Suprapubic skin (tissue), 4 donors: ENCODE measurements around the gene CD72. TPM values are rescaled to one million over a fixed set of nuclear protein-coding genes. Genes with fewer than 3 reads are reported as not detected.
"Not testable (repeated sequence)": the region's sequence is repeated elsewhere in the genome, so short reads cannot be mapped to it uniquely, and the experiment has no call there.

Experiments
- DNase-seq, 2 donors: peaks; one replicate each; pipeline ENCODE4 v3.0.0-alpha.2; 2019; ENCODE audit warnings: low spot score in 2 of 2
- H3K27ac ChIP-seq: fragments of 200-600 bp; sonication (generic); one replicate; pipeline ENCODE4 v1.5.1; 2019
- H3K27me3 ChIP-seq: fragments of 200-600 bp; sonication (generic); one replicate; pipeline ENCODE4 v1.5.1; 2019
- H3K36me3 ChIP-seq: fragments of 200-600 bp; sonication (generic); one replicate; pipeline ENCODE4 v1.5.1; 2019
- H3K4me1 ChIP-seq: fragments of 200-600 bp; sonication (generic); one replicate; pipeline ENCODE4 v1.5.1; 2019
- H3K4me3 ChIP-seq: fragments of 200-600 bp; sonication (generic); one replicate; pipeline ENCODE4 v1.5.1; 2019; ENCODE audit warnings: mild to moderate bottlenecking
- H3K9me3 ChIP-seq: fragments of 200-600 bp; sonication (generic); one replicate; pipeline ENCODE4 v1.5.1; 2019
- CTCF ChIP-seq, 2 donors: fragments of 200-600 bp in 1 of 2; fragments of 450-650 bp in 1 of 2; sonication (generic) in 1 of 2; IDR thresholded peaks; one replicate each; pipeline ENCODE4 v1.5.1; 2016 to 2019; ENCODE audit warnings: antibody characterized with exemption in 2 of 2, mild to moderate bottlenecking in 1 of 2, moderate library complexity in 1 of 2
- EP300 ChIP-seq: sonication (generic); formaldehyde crosslinking; IDR thresholded peaks from one replicate; pipeline ENCODE4 v1.6.1; 2017; ENCODE audit warnings: antibody characterized with exemption
- POLR2A ChIP-seq, 2 donors: fragments of 450-650 bp; IDR thresholded peaks; one replicate each; pipeline ENCODE4 v1.6.1; 2017; ENCODE audit warnings: antibody characterized with exemption in 2 of 2, mild to moderate bottlenecking in 2 of 2, moderate library complexity in 2 of 2
- POLR2AphosphoS5 ChIP-seq, 3 donors: sonication (generic); formaldehyde crosslinking; IDR thresholded peaks; one replicate each; pipeline ENCODE4 v1.6.1; 2017; ENCODE audit warnings: antibody characterized with exemption in 3 of 3
- WGBS: methylation state at CpG from one replicate; pipeline ENCODE4 v1.1.5; 2018; 5-methylcytosine and 5-hydroxymethylcytosine counted together
- total RNA-seq, 4 donors: library from RNA; depleted of rRNA; stranded (reverse); fragments of >200 nt; gene quantifications; one replicate each; pipeline ENCODE4 v1.1.0, GENCODE V29; 2016

CD72 gene
- total RNA-seq, 4 donors from 2014 or later: 1.9 to 16.7 (median 4.9) TPM

GRCh38 chr9:35615981-35616680 is 2.1 kb downstream of the CD72 start:
- peak in 1 of 2 donors; percentile 65 for DNase-seq
- H3K27ac ChIP-seq: no peak overlapping the region

GRCh38 chr9:35612843-35613242 is 5.4 kb downstream of the CD72 start:
- peaks cover 24% of the 10 kb centered on the region for H3K36me3 ChIP-seq
- TF ChIP-seq POLR2A (IDR thresholded peaks at IDR 0.05): no peak
- TF ChIP-seq POLR2AphosphoS5 (IDR thresholded peaks at IDR 0.05): no peak
- TF ChIP-seq CTCF (IDR thresholded peaks at IDR 0.05): no peak
- no peak for TF ChIP-seq EP300
- no peak for DNase-seq
- no peak overlapping the region for H3K27ac ChIP-seq
- H3K9me3 ChIP-seq: no peaks in the 10 kb centered on the region
- H3K4me1 ChIP-seq: peaks cover 10% of the 10 kb centered on the region
- H3K27me3 ChIP-seq: no peaks in the 10 kb centered on the region
- H3K4me3 ChIP-seq: no peak overlapping the region
- WGBS: 75% methylated on average over 2 of the region's 2 CpGs

More at GRCh38 chr9:35615981-35616680, 2.1 kb downstream of the CD72 start:
- 84% methylated on average over 17 of the region's 17 CpGs for whole genome bisulfite sequencing
- no peak overlapping the region for H3K4me3 ChIP-seq
- no peaks in the 10 kb centered on the region for H3K36me3 ChIP-seq
- TF ChIP-seq POLR2AphosphoS5 (IDR thresholded peaks at IDR 0.05): no peak
- no peaks in the 10 kb centered on the region for H3K27me3 ChIP-seq
- no peaks in the 10 kb centered on the region for H3K9me3 ChIP-seq
- H3K4me1 ChIP-seq: peaks cover 10% of the 10 kb centered on the region

- DNase-seq, H3K27me3 ChIP-seq, H3K4me3 ChIP-seq, H3K27ac ChIP-seq, H3K9me3 ChIP-seq: not testable (repeated sequence)
- peaks cover 30% of the 10 kb centered on the region for H3K36me3 ChIP-seq
- 97% methylated on average over 4 of the region's 4 CpGs for WGBS
- peaks cover 11% of the 10 kb centered on the region for H3K4me1 ChIP-seq
These were observed 6.1 kb downstream of the CD72 start for GRCh38 chr9:35612066-35612465.

- Histone ChIP-seq H3K36me3 (peaks cover 30% of the 10 kb centered on the region), H3K27ac (no peak overlapping the region), H3K4me3 (no peak overlapping the region), H3K9me3 (no peaks in the 10 kb centered on the region), H3K4me1 (peaks cover 11% of the 10 kb centered on the region), H3K27me3 (no peaks in the 10 kb centered on the region)
- WGBS: 20% methylated on average over 8 of the region's 8 CpGs
- DNase-seq: peak in 1 of 2 donors; percentile 69
- TF ChIP-seq POLR2AphosphoS5 (IDR thresholded peaks at IDR 0.05) (no peak), EP300 (no peak), CTCF (IDR thresholded peaks at IDR 0.05) (peak; percentile 61 to 65)
These were observed 6.9 kb downstream of the CD72 start for GRCh38 chr9:35611230-35611797.

GRCh38 chr9:35609820-35610163 is 8.4 kb downstream of the CD72 start:
- Histone ChIP-seq H3K4me3 (no peak overlapping the region), H3K9me3 (no peaks in the 10 kb centered on the region), H3K4me1 (peaks cover 19% of the 10 kb centered on the region), H3K27me3 (no peaks in the 10 kb centered on the region), H3K36me3 (peaks cover 30% of the 10 kb centered on the region), H3K27ac (no peak overlapping the region)
- WGBS: 66% methylated on average over 13 of the region's 13 CpGs
- no peak for DNase-seq
- TF ChIP-seq POLR2AphosphoS5 (IDR thresholded peaks at IDR 0.05): no peak
- no peak for TF ChIP-seq CTCF (IDR thresholded peaks at IDR 0.05)
- TF ChIP-seq POLR2A (IDR thresholded peaks at IDR 0.05): no peak
- no peak for TF ChIP-seq EP300

GRCh38 chr9:35609001-35609819 is 9.0 kb downstream of the CD72 start:
- WGBS: 57% methylated on average over 10 of the region's 31 CpGs
- no peaks in the 10 kb centered on the region for H3K9me3 ChIP-seq
- H3K4me1 ChIP-seq: peaks cover 25% of the 10 kb centered on the region
- TF ChIP-seq POLR2AphosphoS5 (IDR thresholded peaks at IDR 0.05) (no peak), EP300 (no peak), POLR2A (IDR thresholded peaks at IDR 0.05) (no peak), CTCF (IDR thresholded peaks at IDR 0.05) (no peak)
- H3K27me3 ChIP-seq: no peaks in the 10 kb centered on the region
- no peak for DNase-seq
- H3K36me3 ChIP-seq: peaks cover 30% of the 10 kb centered on the region
- no peak overlapping the region for H3K27ac ChIP-seq
- H3K4me3 ChIP-seq: no peak overlapping the region
